ENCODE results near the gene HGFAC. TPM values are rescaled to one million over a fixed set of nuclear protein-coding genes. Genes with fewer than 3 reads are reported as not detected.

The HGFAC gene
- not detected for total RNA-seq

GRCh38 chr4:3441501-3442459 lies at the start of gene HGFAC:
TSS of gene HGFAC (plus strand) at chr4:3441968. CDS start at chr4:3442002, 34 bp downstream.
- DNase-seq = no peak
- Mint-ChIP-seq H3K27me3 (no peaks in the 10 kb centered on the region), H3K27ac (no peak within 1 kb of the TSS), H3K9me3 (ENCODE audit: low read depth) (no peaks in the 10 kb centered on the region), H3K4me3 (no peak within 1 kb of the TSS), H3K4me1 (no peaks in the 10 kb centered on the region), H3K36me3 (ENCODE audit: low read depth) (no peaks in the 10 kb centered on the region)
- CTCF ChIA-PET = interaction anchor here (0.6 to 4.3 kb wide), 4 partner anchors 72 to 335 kb away, joined by 3 to 23 read pairs (median 4); no protein-coding TSS in a partner anchor
- no peak for ATAC-seq
- POLR2A ChIA-PET = no interaction called here
- intact Hi-C loops (cut with DNase I, micrococcal nuclease) = loop anchor here (2.0 to 5.0 kb wide), 3 partner anchors 239 to 394 kb away; no protein-coding TSS in a partner anchor

- peaks cover 5% of the 10 kb centered on the region for H3K9me3 Mint-ChIP-seq (ENCODE audit: low read depth)
- H3K36me3 Mint-ChIP-seq (ENCODE audit: low read depth) = no peaks in the 10 kb centered on the region
- no peak for ATAC-seq
- H3K4me1 Mint-ChIP-seq = peaks cover 8% of the 10 kb centered on the region
- H3K27me3 Mint-ChIP-seq = no peaks in the 10 kb centered on the region
- ChIA-PET CTCF (interaction anchor here (1.0 kb wide), 1 partner anchor 21 kb away, joined by 3 read pairs; no protein-coding TSS in a partner anchor), POLR2A (no interaction called here)
- H3K27ac Mint-ChIP-seq = no peak overlapping the region
- H3K4me3 Mint-ChIP-seq = no peak overlapping the region
- no peak for DNase-seq
- intact Hi-C loops (cut with DNase I, micrococcal nuclease) = no loop called here
These were observed 49.4 kb upstream of the HGFAC start for GRCh38 chr4:3392321-3392720.

- no peak overlapping the region for H3K27ac Mint-ChIP-seq
- intact Hi-C loops (cut with DNase I, micrococcal nuclease) = no loop called here
- no peaks in the 10 kb centered on the region for H3K36me3 Mint-ChIP-seq (ENCODE audit: low read depth)
- DNase-seq = no peak
- no peaks in the 10 kb centered on the region for H3K27me3 Mint-ChIP-seq
- CTCF ChIA-PET = interaction anchor here (1.0 kb wide), 1 partner anchor 22 kb away, joined by 3 read pairs; no protein-coding TSS in a partner anchor
- H3K9me3 Mint-ChIP-seq (ENCODE audit: low read depth) = peaks cover 5% of the 10 kb centered on the region
- no peak for ATAC-seq
- H3K4me3 Mint-ChIP-seq = no peak overlapping the region
- POLR2A ChIA-PET = no interaction called here
- H3K4me1 Mint-ChIP-seq = peaks cover 1% of the 10 kb centered on the region
These were observed 48.6 kb upstream of the HGFAC start for GRCh38 chr4:3393171-3393570.

- ChIA-PET POLR2A (no interaction called here), CTCF (no interaction called here)
- peaks cover 5% of the 10 kb centered on the region for H3K9me3 Mint-ChIP-seq (ENCODE audit: low read depth)
- no peaks in the 10 kb centered on the region for H3K36me3 Mint-ChIP-seq (ENCODE audit: low read depth)
- H3K27ac Mint-ChIP-seq = no peak overlapping the region
- intact Hi-C loops (cut with DNase I, micrococcal nuclease) = no loop called here
- no peaks in the 10 kb centered on the region for H3K4me1 Mint-ChIP-seq
- no peaks in the 10 kb centered on the region for H3K27me3 Mint-ChIP-seq
- DNase-seq (no peak), ATAC-seq (no peak)
- no peak overlapping the region for H3K4me3 Mint-ChIP-seq
These were observed 45.2 kb upstream of the HGFAC start for GRCh38 chr4:3396600-3396999.

GRCh38 chr4:3397128-3397527 lies 44.6 kb upstream of the HGFAC start:
- DNase-seq (no peak), ATAC-seq (no peak)
- Mint-ChIP-seq H3K27me3 (no peaks in the 10 kb centered on the region), H3K27ac (no peak overlapping the region), H3K4me1 (no peaks in the 10 kb centered on the region), H3K9me3 (ENCODE audit: low read depth) (peaks cover 5% of the 10 kb centered on the region), H3K4me3 (no peak overlapping the region), H3K36me3 (ENCODE audit: low read depth) (no peaks in the 10 kb centered on the region)
- intact Hi-C loops (cut with DNase I, micrococcal nuclease) = no loop called here
- POLR2A ChIA-PET = no interaction called here
- CTCF ChIA-PET = no interaction called here

- POLR2A ChIA-PET = no interaction called here
- H3K4me3 Mint-ChIP-seq = no peak overlapping the region
- peak; percentile 83 for ATAC-seq
These were observed 42.2 kb upstream of the HGFAC start for GRCh38 chr4:3399277-3400194.

GRCh38 chr4:3401436-3402171 lies 40.2 kb upstream of the HGFAC start:
- no peak overlapping the region for H3K27ac Mint-ChIP-seq
- ATAC-seq (peak; percentile 47), DNase-seq (peak; percentile 19)
- no peaks in the 10 kb centered on the region for H3K9me3 Mint-ChIP-seq (ENCODE audit: low read depth)
- H3K36me3 Mint-ChIP-seq (ENCODE audit: low read depth) = no peaks in the 10 kb centered on the region
- CTCF ChIA-PET = no interaction called here
- no peaks in the 10 kb centered on the region for H3K4me1 Mint-ChIP-seq
- no peak overlapping the region for H3K4me3 Mint-ChIP-seq
- POLR2A ChIA-PET = no interaction called here
- intact Hi-C loops (cut with DNase I, micrococcal nuclease) = no loop called here
- no peaks in the 10 kb centered on the region for H3K27me3 Mint-ChIP-seq

More at GRCh38 chr4:3399277-3400194, 42.2 kb upstream of the HGFAC start:
- Mint-ChIP-seq H3K36me3 (ENCODE audit: low read depth) (no peaks in the 10 kb centered on the region), H3K9me3 (ENCODE audit: low read depth) (peaks cover 5% of the 10 kb centered on the region), H3K27ac (no peak overlapping the region), H3K27me3 (no peaks in the 10 kb centered on the region), H3K4me1 (no peaks in the 10 kb centered on the region)
- intact Hi-C loops (cut with DNase I, micrococcal nuclease) = no loop called here
- DNase-seq = no peak
- CTCF ChIA-PET = no interaction called here

GRCh38 chr4:3402491-3403347 lies 39.0 kb upstream of the HGFAC start:
- Mint-ChIP-seq H3K4me3 (no peak overlapping the region), H3K4me1 (no peaks in the 10 kb centered on the region), H3K27ac (no peak overlapping the region), H3K27me3 (no peaks in the 10 kb centered on the region), H3K9me3 (ENCODE audit: low read depth) (no peaks in the 10 kb centered on the region), H3K36me3 (ENCODE audit: low read depth) (no peaks in the 10 kb centered on the region)
- DNase-seq (no peak), ATAC-seq (no peak)
- POLR2A ChIA-PET = no interaction called here
- intact Hi-C loops (cut with DNase I, micrococcal nuclease) = no loop called here
- CTCF ChIA-PET = interaction anchor here (1.1 kb wide), 1 partner anchor 14 kb away, joined by 3 read pairs; no protein-coding TSS in a partner anchor

GRCh38 chr4:3403348-3403906 lies 38.3 kb upstream of the HGFAC start:
- H3K9me3 Mint-ChIP-seq (ENCODE audit: low read depth) = no peaks in the 10 kb centered on the region
- no peak for DNase-seq
- H3K4me3 Mint-ChIP-seq = no peak overlapping the region
- H3K27ac Mint-ChIP-seq = no peak overlapping the region
- ChIA-PET POLR2A (no interaction called here), CTCF (interaction anchor here (1.1 kb wide), 1 partner anchor 14 kb away, joined by 3 read pairs; no protein-coding TSS in a partner anchor)
- ATAC-seq = no peak
- intact Hi-C loops (cut with DNase I, micrococcal nuclease) = no loop called here
- no peaks in the 10 kb centered on the region for H3K4me1 Mint-ChIP-seq
- no peaks in the 10 kb centered on the region for H3K36me3 Mint-ChIP-seq (ENCODE audit: low read depth)
- H3K27me3 Mint-ChIP-seq = no peaks in the 10 kb centered on the region

GRCh38 chr4:3404546-3404945 lies 37.2 kb upstream of the HGFAC start:
- no peaks in the 10 kb centered on the region for H3K4me1 Mint-ChIP-seq
- ChIA-PET CTCF (no interaction called here), POLR2A (interaction anchor here (0.6 kb wide), 1 partner anchor 95 kb away, joined by 4 read pairs; no protein-coding TSS in a partner anchor)
- no peaks in the 10 kb centered on the region for H3K9me3 Mint-ChIP-seq (ENCODE audit: low read depth)
- no peaks in the 10 kb centered on the region for H3K27me3 Mint-ChIP-seq
- no peak for DNase-seq
- no peak overlapping the region for H3K4me3 Mint-ChIP-seq
- no peak overlapping the region for H3K27ac Mint-ChIP-seq
- intact Hi-C loops (cut with DNase I, micrococcal nuclease) = no loop called here
- H3K36me3 Mint-ChIP-seq (ENCODE audit: low read depth) = no peaks in the 10 kb centered on the region
- no peak for ATAC-seq

Measured in activated CD4-positive, alpha-beta T cell treated with anti-CD3 and anti-CD28 coated beads for 36 hours (primary cell).